Panc1 (cell line): ENCODE data around the gene RAB7B.

Experiments
- CTCF ChIP-seq: fragments of 450-650 bp; IDR thresholded peaks from 2 replicates; pipeline ENCODE4 v1.5.1; 2017; ENCODE audit warnings: mild to moderate bottlenecking
- REST ChIP-seq, 2 experiments: IDR thresholded peaks; 2 replicates each; pipeline ENCODE4 v1.6.1; 2011 to 2012; ENCODE audit warnings: low read depth in 2 of 2, control low read depth in 1 of 2, low read length in 1 of 2, mild to moderate bottlenecking in 1 of 2, moderate library complexity in 1 of 2; ENCODE audit not compliant: insufficient read depth in 1 of 2
- TCF7L2 ChIP-seq: IDR thresholded peaks from 2 replicates; pipeline ENCODE4 v1.6.1; 2011; ENCODE audit warnings: mild to moderate bottlenecking, low read depth, low read length, inconsistent platforms

DNA sequence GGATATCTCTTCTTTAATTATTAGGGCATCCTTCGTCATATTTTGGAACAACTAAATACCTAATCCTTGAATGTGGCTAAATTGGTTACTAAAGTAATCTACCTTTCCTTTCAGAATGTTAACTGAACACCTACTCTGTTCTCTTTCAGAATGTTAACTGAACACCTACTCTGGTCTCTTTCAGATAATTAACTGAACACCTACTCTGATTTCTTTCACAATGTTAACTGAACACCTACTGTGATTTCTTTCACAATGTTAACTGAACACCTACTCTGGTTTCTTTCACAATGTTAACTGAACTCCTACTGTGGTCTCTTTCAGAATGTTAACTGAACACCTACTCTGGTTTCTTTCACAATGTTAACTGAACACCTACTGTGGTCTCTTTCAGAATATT lies 21.9 kb downstream of the RAB7B start:
- TF ChIP-seq CTCF (no peak), TCF7L2 (no peak), REST (IDR thresholded peaks at IDR 0.05; ENCODE audit: insufficient read depth in 1 of 2, low read depth in 2 of 2, low read length in 1 of 2) (no peak)
